ENCODE results near the gene LMF1.

Gene LMF1

GRCh38 chr16:989354-989814 is 18.6 kb upstream of the LMF1 start:
- DNase-seq (ENCODE audit: extremely low read depth, low read depth) = no peak
- TF ChIP-seq, protein P1, sequence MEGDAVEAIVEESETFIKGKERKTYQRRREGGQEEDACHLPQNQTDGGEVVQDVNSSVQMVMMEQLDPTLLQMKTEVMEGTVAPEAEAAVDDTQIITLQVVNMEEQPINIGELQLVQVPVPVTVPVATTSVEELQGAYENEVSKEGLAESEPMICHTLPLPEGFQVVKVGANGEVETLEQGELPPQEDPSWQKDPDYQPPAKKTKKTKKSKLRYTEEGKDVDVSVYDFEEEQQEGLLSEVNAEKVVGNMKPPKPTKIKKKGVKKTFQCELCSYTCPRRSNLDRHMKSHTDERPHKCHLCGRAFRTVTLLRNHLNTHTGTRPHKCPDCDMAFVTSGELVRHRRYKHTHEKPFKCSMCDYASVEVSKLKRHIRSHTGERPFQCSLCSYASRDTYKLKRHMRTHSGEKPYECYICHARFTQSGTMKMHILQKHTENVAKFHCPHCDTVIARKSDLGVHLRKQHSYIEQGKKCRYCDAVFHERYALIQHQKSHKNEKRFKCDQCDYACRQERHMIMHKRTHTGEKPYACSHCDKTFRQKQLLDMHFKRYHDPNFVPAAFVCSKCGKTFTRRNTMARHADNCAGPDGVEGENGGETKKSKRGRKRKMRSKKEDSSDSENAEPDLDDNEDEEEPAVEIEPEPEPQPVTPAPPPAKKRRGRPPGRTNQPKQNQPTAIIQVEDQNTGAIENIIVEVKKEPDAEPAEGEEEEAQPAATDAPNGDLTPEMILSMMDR (IDR thresholded peaks at IDR 0.05; ENCODE audit: low read depth, low read length) = no peak

DNA sequence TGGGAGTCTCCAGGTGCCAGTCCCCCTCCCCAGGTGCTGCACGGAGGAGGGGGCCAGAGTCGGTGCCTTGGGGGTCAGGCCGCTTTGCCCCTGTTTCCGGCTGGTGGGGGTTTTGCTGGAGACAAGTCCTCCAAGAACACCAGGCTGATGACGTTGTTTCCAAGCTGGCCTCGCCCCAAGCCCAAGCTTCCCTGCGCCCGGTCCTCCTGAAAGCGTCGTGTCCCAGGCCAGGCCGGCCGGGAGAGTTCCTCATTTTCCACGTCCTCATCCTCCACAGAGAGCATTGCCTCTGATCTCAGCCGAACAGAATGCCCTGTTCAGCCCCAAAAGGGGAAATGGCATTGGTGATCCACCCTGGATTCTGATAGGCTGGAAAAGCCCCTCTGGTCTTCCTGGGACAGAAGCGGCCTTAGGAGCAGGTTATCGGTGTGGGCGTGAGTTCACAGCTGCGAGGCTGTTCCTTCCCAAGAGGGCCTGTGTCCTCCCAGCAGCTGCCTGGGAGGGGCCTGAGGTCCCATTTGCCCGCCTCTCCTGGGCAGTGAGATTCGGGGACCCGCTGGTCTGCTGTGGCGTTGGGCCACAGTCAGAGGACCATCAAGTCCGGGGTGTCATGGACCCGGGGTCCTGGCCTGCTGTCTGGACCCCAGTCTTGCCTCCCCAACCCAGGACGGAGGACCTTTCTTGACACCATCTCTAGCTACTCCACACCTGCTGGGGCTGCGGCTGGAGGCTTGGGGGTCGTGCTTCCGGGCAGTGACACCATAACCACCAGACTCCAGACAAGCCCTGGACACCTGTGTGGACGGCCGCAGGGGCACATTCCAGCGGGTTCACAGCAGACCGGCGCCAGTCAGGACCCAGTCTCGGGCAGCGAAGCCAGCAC is 17.9 kb upstream of the LMF1 start:
- DNase-seq (ENCODE audit: extremely low read depth, low read depth) = no peak
- TF ChIP-seq, protein P1 (IDR thresholded peaks at IDR 0.05; ENCODE audit: low read depth, low read length) = no peak

- DNase-seq (ENCODE audit: extremely low read depth, low read depth) = no peak
- TF ChIP-seq, protein P1 (IDR thresholded peaks at IDR 0.05; ENCODE audit: low read depth, low read length) = no peak
Observed at GRCh38 chr16:987906-988305, 17.1 kb upstream of the LMF1 start.

DNA sequence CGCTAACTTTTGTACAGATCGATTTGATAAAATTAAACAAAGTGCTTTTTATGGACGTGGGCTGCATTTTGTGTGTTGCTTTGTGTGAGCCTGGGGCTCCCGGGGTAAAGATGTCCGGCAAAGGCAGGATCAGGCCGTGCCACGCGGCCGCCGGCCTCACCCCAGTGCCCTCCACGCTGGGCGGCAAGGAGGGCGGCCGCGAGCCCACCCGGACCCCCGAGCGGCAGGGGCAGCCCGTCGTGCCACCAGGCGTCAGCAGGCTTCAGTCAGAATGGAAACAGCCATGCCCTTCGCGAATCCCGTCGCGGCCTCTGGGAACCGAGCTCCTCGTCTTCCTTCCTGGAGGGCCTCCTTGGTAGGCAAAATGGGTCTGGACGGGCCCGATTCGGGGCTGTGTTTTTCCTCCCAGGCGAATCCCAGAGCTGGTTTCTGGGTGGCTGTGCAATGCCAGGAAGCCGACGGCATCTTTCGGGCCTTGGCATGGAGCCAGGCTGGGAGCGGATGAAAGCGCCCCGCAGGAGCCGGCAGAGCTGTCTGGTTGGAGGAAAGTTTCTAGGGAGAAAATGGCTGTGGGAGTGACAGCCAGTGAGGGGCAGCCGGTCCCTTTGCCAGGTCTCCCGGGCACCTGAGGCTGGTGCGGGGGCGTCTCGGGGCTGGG is 16.3 kb upstream of the LMF1 start:
- no peak for DNase-seq (ENCODE audit: extremely low read depth, low read depth)
- TF ChIP-seq, protein P1 (IDR thresholded peaks at IDR 0.05; ENCODE audit: low read depth, low read length) = no peak

DNA sequence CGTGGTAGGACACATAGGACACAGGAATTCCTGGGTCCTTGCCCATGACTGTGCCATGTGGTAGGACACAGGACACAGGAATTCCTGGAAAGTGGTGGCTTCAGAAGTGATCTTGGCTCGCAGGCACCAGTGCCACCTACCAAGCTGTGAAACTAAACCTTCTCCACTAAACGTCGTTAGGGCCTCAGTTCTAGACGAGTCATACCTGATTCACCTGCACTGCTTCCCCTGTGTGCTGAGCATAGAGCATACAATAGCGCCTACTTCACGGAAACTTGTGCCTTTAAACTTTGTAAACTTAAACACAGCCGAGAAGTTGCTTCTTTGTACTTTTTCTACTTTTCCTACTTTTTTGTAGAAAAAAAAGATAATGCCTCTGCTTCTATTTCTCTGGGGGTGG is 15.6 kb upstream of the LMF1 start:
- no peak for DNase-seq (ENCODE audit: extremely low read depth, low read depth)
- TF ChIP-seq, protein P1 (IDR thresholded peaks at IDR 0.05; ENCODE audit: low read depth, low read length) = no peak

DNA sequence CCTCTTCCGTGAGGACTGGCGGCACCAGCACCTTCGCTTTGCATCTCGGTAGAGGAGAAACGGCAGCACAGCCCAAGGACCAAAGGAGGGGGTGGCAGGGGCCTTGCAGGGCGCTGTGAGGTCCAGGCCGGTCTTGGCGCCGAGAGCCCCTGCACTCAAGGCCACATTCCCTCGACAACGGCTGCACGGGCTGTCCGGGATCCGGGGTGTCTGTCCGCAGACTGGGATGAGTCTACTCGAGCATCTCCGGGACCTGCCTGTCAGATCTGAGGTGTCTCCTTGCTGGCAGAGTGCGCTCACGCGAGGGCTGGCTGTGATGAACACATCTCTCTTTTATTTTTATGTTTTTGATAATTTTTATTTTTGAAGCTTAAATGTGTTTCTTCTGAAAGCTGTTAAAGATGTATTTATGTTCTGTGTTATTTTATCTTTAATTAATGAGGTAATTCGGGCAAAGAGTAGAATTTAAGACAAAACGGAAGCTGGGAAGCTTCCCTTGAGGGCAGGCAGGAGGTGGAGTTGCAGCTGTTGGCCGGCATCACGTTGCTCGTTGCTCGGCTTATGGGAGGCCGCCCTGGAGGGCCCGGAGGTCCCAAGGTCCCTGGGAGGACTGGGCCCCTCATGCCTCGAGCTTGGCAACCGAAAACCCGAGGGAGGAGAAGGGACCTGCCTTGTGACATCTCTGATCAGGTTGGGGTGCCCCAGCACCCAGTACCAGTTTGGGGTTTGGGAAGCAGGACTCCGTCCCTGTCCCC is 15.0 kb upstream of the LMF1 start:
- no peak for DNase-seq (ENCODE audit: extremely low read depth, low read depth)
- TF ChIP-seq, protein P1 (IDR thresholded peaks at IDR 0.05; ENCODE audit: low read depth, low read length) = no peak
